Parathyroid adenoma (tissue), 2 donors: ENCODE data around the gene DNAAF8.

ENCODE experiments used
- H2AFZ ChIP-seq: fragments of 300-600 bp; sonication (generic); one replicate; pipeline ENCODE4 v1.7.0; 2017; ENCODE audit warnings: antibody characterized with exemption, mild to moderate bottlenecking
- H3K27ac ChIP-seq: fragments of 300-600 bp; sonication (generic); one replicate; pipeline ENCODE4 v1.7.0; 2017
- H3K27me3 ChIP-seq: fragments of 300-600 bp; sonication (generic); one replicate; pipeline ENCODE4 v1.7.0; 2017; ENCODE audit warnings: low read length; ENCODE audit not compliant: control insufficient read depth, insufficient read depth
- H3K36me3 ChIP-seq: fragments of 300-600 bp; sonication (generic); one replicate; pipeline ENCODE4 v1.7.0; 2017; ENCODE audit warnings: low read length; ENCODE audit not compliant: control insufficient read depth, insufficient read depth
- H3K4me1 ChIP-seq: fragments of 300-600 bp; sonication (generic); one replicate; pipeline ENCODE4 v1.7.0; 2017; ENCODE audit warnings: control low read depth
- H3K4me2 ChIP-seq: fragments of 300-600 bp; sonication (generic); one replicate; pipeline ENCODE4 v1.7.0; 2017; ENCODE audit warnings: low read length
- H3K4me3 ChIP-seq: fragments of 300-600 bp; sonication (generic); one replicate; pipeline ENCODE4 v1.7.0; 2017; ENCODE audit warnings: low read depth, low read length
- H3K79me2 ChIP-seq: fragments of 300-600 bp; sonication (generic); one replicate; pipeline ENCODE4 v1.7.0; 2017; ENCODE audit warnings: control low read depth
- H3K9ac ChIP-seq: fragments of 300-600 bp; sonication (generic); one replicate; pipeline ENCODE4 v1.7.0; 2017; ENCODE audit warnings: mild to moderate bottlenecking
- H3K9me3 ChIP-seq: fragments of 300-600 bp; sonication (generic); one replicate; pipeline ENCODE4 v1.7.0; 2017; ENCODE audit warnings: low read length; ENCODE audit not compliant: control insufficient read depth
- TF ChIP-seq, protein P1 (sequence below): fragments of 300-600 bp; sonication (generic); IDR thresholded peaks from one replicate; pipeline ENCODE4 v1.7.0; 2017; ENCODE audit warnings: antibody characterized with exemption, mild to moderate bottlenecking
- donor health status: primary hyperparathyroidism.

Gene DNAAF8

DNA sequence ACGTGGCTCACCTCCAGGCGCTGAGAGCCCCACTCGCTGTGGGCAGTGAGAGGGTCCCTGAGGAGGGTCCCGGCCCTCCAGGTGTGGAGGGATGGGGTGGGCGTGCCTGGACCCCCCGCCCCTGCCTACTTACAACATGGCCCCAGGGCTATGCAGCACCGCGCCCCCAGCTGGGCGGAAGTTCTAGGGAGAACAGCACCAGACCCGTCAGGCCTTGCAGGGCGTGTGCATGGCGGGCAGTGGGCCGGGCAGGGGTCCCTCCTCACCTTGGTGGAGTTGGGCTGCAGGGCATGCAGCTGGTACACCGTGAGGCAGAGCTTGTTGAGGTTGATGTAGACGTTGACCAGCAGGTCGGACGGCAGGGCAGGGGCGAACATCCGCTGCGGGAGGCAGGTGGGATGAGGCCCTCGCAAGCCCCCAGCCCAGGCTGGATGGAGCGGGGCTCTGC, 63.5 kb downstream of the DNAAF8 start:
- H3K4me3 ChIP-seq = no peak overlapping the region
- TF ChIP-seq, protein P1, sequence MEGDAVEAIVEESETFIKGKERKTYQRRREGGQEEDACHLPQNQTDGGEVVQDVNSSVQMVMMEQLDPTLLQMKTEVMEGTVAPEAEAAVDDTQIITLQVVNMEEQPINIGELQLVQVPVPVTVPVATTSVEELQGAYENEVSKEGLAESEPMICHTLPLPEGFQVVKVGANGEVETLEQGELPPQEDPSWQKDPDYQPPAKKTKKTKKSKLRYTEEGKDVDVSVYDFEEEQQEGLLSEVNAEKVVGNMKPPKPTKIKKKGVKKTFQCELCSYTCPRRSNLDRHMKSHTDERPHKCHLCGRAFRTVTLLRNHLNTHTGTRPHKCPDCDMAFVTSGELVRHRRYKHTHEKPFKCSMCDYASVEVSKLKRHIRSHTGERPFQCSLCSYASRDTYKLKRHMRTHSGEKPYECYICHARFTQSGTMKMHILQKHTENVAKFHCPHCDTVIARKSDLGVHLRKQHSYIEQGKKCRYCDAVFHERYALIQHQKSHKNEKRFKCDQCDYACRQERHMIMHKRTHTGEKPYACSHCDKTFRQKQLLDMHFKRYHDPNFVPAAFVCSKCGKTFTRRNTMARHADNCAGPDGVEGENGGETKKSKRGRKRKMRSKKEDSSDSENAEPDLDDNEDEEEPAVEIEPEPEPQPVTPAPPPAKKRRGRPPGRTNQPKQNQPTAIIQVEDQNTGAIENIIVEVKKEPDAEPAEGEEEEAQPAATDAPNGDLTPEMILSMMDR = no peak
- peaks cover 6% of the 10 kb centered on the region for H3K4me1 ChIP-seq
- no peaks in the 10 kb centered on the region for H3K79me2 ChIP-seq
- H3K27me3 ChIP-seq = no peaks in the 10 kb centered on the region
- H3K9ac ChIP-seq = no peak overlapping the region
- no peak overlapping the region for H3K4me2 ChIP-seq
- no peaks in the 10 kb centered on the region for H3K36me3 ChIP-seq
- H3K9me3 ChIP-seq = no peaks in the 10 kb centered on the region
- H3K27ac ChIP-seq = no peak overlapping the region
- no peak overlapping the region for H2AFZ ChIP-seq

DNA sequence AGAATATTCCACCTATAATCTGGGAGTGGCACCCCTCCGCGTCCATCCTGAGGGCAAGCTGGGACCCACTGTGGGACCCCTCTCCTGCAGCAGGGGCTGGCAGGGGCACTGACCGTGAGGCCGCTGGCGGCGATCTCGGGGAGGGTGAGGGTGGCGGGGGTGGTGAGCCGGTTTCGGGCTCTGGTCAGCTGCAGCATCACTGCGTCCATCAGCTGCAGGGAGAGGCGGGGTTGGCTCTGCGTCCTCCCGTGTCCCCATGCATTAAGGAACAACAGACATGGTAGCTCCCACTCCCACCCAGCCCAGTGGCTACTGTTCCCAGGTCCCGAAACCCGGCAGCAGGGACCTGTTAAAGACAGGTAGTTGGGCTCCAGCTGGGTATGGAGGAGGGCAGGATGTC, 64.1 kb downstream of the DNAAF8 start:
- Histone ChIP-seq H3K36me3 (no peaks in the 10 kb centered on the region), H3K4me2 (no peak overlapping the region), H3K9me3 (no peaks in the 10 kb centered on the region), H3K4me1 (peaks cover 10% of the 10 kb centered on the region), H3K9ac (no peak overlapping the region), H3K79me2 (no peaks in the 10 kb centered on the region), H3K27ac (no peak overlapping the region), H3K27me3 (no peaks in the 10 kb centered on the region), H3K4me3 (no peak overlapping the region), H2AFZ (no peak overlapping the region)
- TF ChIP-seq, protein P1 = no peak
